ENCODE data around the gene GRK6.

Gene GRK6

DNA sequence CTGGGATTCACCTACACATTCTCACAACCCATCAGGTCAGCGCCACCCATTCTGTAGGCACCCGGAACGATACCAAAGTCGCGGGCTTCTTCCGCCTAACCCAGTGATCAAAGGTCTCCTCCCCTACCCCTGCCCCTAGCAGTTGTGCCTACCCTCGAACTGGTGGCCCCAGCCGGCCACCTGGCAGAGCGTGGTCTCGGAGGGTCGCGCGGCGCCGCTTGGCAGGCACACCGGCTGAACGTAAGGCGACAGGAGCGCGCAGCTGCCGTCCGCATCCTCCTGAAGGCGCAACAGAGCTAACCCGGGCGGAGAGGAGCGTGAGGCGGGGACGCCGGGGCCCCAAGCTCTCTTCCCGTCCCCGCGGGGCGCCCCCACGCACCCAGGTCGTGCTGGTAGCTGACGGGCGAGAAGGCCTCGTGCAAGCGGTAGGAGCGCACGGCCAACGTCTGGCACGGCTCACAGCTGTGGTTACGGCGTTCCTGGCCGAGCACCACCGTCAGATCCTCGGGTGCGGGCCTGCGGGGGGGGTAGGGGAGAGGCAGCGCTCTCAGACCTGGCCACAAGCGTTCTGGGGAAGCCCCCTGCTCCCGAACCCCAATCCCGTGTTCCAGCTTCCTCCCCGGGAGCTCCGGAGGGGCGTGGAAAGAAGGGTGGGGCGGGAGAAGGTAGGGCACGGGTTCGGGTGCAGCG is 23.2 kb upstream of the GRK6 start:
- TF ChIP-seq CTCF (IDR thresholded peaks at IDR 0.05; ENCODE audit: unreplicated experiment in 3 of 3): no peak

DNA sequence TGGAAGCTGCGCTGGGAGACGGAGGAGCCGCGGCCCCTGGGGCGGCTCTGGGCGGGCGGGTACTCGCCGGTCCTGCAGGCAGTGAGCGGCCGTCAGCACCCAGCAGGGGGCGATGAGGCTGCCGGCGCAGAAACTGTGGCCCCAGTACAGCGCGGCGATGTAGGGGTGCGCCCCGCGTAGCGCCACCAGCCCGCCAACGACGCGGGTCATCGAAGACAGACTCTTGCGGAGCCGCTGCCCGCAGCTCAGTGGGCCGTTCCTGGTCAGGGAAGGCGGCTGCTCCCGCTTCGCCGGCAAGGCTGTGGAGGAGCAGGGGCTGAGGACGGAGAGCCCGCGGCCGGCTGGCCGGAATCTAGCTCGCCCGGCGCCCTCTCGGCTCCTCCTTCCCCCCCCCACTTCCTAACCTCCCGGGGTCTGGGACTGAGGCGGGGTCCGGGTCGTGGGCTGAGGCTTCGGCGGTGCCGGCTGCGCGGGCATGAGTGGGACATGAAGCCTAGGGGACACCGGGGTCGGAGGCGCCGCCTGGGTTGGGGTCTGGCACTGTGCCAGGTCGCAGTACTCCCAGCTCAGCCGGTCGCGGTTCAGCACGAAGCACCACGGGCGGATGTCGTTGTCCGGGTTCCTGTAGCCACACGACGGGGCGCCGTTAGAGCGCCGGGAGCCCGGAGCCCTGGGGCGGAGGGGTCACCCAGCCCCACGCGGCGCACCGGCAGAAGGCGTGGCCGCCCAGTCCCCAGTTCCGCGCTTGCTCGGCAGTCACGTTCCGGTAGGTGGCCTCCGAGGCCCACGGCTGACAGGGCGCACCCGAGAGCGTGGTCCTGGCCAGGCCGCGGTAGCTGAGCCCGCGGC is 22.5 kb upstream of the GRK6 start:
- TF ChIP-seq CTCF (IDR thresholded peaks at IDR 0.05; ENCODE audit: unreplicated experiment in 3 of 3): peak; percentile 53 to 66 (median 58)
- peak overlapping the region; percentile 85 to 87 (median 86) for H3K4me3 Mint-ChIP-seq
- no peak overlapping the region for H3K27ac Mint-ChIP-seq
- H3K27me3 Mint-ChIP-seq (ENCODE audit: low read depth): peaks cover 62% of the 10 kb centered on the region
- no peaks in the 10 kb centered on the region for H3K36me3 Mint-ChIP-seq (ENCODE audit: low read depth)
- no peaks in the 10 kb centered on the region for H3K9me3 Mint-ChIP-seq
- peaks cover 11% of the 10 kb centered on the region for H3K4me1 Mint-ChIP-seq

More for the DNA sequence above, 23.2 kb upstream of the GRK6 start:
- peak overlapping the region in 2 of 3 experiments; percentile 69 to 72 for H3K27ac Mint-ChIP-seq
- H3K4me1 Mint-ChIP-seq: peaks cover 11% of the 10 kb centered on the region
- no peaks in the 10 kb centered on the region for H3K36me3 Mint-ChIP-seq (ENCODE audit: low read depth)
- H3K27me3 Mint-ChIP-seq (ENCODE audit: low read depth): peaks cover 64% of the 10 kb centered on the region
- H3K4me3 Mint-ChIP-seq: peak overlapping the region; percentile 85 to 87 (median 86)
- no peaks in the 10 kb centered on the region for H3K9me3 Mint-ChIP-seq

DNA sequence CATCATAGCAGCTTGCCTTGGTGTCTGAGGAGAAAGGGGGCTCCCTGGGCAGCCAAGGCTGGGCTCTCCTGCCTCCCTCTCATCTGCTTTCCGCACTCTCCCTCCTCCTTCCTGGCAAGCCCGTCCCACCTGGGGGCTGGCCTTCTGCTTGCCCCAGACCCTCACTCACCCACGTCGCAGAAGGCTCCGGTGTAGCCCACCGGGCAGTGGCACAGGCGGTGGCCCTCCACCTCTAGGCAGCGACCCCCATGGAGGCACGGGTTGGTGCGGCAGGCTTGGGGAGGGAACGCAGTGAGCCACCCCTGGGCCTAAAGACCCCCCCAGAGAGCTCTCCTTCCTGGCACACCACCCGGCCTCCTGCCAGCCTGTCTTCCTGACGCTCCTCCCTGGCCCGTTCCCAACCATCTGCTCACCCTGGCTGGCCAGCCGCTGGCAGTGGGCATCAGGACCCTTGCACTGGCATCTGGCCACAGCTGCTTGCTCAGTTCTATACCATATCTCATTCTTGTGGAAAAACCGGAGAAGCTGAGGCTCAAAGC is 21.8 kb upstream of the GRK6 start:
- Mint-ChIP-seq H3K4me1 (peaks cover 11% of the 10 kb centered on the region), H3K27me3 (ENCODE audit: low read depth) (peaks cover 68% of the 10 kb centered on the region), H3K9me3 (no peaks in the 10 kb centered on the region), H3K36me3 (ENCODE audit: low read depth) (no peaks in the 10 kb centered on the region), H3K4me3 (peak overlapping the region; percentile 73 to 81 (median 75)), H3K27ac (no peak overlapping the region)
- TF ChIP-seq CTCF (IDR thresholded peaks at IDR 0.05; ENCODE audit: unreplicated experiment in 3 of 3): no peak

DNA sequence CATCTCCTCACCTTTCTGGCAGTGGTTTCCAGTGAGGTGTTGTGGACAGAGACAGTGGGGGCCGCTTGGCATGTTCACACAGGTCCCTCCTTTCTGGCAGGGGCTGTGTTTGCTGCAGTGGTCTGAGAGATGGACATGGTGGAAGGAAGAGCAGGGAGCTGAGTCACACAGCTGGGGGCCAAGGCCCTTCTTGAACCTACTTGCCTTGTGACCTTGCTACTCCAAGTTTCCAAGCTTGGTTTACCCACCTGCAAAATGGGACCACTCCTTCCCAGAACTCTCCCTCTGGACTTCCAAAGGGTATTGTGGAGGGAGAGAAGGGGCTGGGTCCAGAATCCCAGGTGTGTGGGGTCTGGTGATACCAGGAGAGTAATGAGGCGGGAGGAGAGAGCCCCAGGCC is 21.2 kb upstream of the GRK6 start:
- Mint-ChIP-seq H3K4me3 (peak overlapping the region; percentile 73 to 81 (median 75)), H3K27ac (no peak overlapping the region)

DNA sequence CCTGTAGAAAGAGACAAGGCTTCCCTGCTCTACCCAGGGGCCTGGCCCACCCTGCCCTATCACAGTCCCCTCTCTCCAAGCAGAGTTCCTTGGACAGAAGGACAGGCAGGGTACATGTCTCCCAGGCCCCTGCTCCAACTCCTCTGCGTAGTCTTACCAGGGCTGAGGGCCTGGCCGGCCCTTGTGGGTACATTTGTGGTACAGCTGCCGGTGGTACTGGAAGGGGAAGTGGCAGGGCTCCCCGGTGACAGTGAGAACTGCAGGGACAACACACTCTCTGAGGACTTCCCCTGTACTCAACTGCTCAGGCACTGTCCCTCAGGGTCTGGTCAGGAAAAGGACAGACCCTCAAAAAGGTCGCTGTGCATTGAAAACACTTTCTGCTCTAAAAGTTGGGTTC is 20.7 kb upstream of the GRK6 start:
- TF ChIP-seq CTCF (IDR thresholded peaks at IDR 0.05; ENCODE audit: unreplicated experiment in 3 of 3): no peak
- Mint-ChIP-seq H3K27ac (no peak overlapping the region), H3K4me3 (no peak overlapping the region), H3K36me3 (ENCODE audit: low read depth) (no peaks in the 10 kb centered on the region), H3K27me3 (ENCODE audit: low read depth) (peaks cover 68% of the 10 kb centered on the region), H3K4me1 (peaks cover 11% of the 10 kb centered on the region), H3K9me3 (no peaks in the 10 kb centered on the region)

More for the DNA sequence above, 21.2 kb upstream of the GRK6 start:
- H3K9me3 Mint-ChIP-seq: no peaks in the 10 kb centered on the region
- peaks cover 11% of the 10 kb centered on the region for H3K4me1 Mint-ChIP-seq
- H3K27me3 Mint-ChIP-seq (ENCODE audit: low read depth): peaks cover 68% of the 10 kb centered on the region
- H3K36me3 Mint-ChIP-seq (ENCODE audit: low read depth): no peaks in the 10 kb centered on the region
- TF ChIP-seq CTCF (IDR thresholded peaks at IDR 0.05; ENCODE audit: unreplicated experiment in 3 of 3): no peak

All from nephron (organoid).